MM.1S (cell line): ENCODE data around the gene PRR13.
A peak's percentile ranks its signal among the peaks of the same experiment; 100 is the strongest.

Experiments
- DNase-seq: peaks from one replicate; pipeline ENCODE4 v3.0.0-alpha.2; 2015
- H2AFZ ChIP-seq: fragments of 300-600 bp; sonication (generic); 2 replicates; pipeline ENCODE4 v1.6.0; 2016; ENCODE audit warnings: antibody characterized with exemption, low read length
- H3F3A ChIP-seq: fragments of 300-600 bp; sonication (generic); 2 replicates; pipeline ENCODE4 v1.6.1; 2016; ENCODE audit warnings: mild to moderate bottlenecking, antibody characterized with exemption, low read length, moderate library complexity, mixed read lengths; ENCODE audit not compliant: insufficient read depth
- H3K27ac ChIP-seq: fragments of 300-600 bp; sonication (generic); 2 replicates; pipeline ENCODE4 v1.5.1; 2016; ENCODE audit warnings: mild to moderate bottlenecking, low read length
- H3K27me3 ChIP-seq: fragments of 300-600 bp; sonication (generic); replicated peaks from 2 replicates; pipeline ENCODE4 v1.6.0; 2016; ENCODE audit warnings: low read length; ENCODE audit not compliant: insufficient read depth
- H3K36me3 ChIP-seq: fragments of 300-600 bp; sonication (generic); replicated peaks from 2 replicates; pipeline ENCODE4 v1.6.1; 2016; ENCODE audit warnings: mild to moderate bottlenecking, low read length, mixed read lengths; ENCODE audit not compliant: insufficient read depth
- H3K4me1 ChIP-seq: fragments of 300-600 bp; sonication (generic); 2 replicates; pipeline ENCODE4 v1.6.1; 2016; ENCODE audit warnings: low read length, mixed read lengths
- H3K4me2 ChIP-seq: fragments of 300-600 bp; sonication (generic); 2 replicates; pipeline ENCODE4 v1.6.0; 2016; ENCODE audit warnings: low read depth, low read length
- H3K4me3 ChIP-seq: fragments of 300-600 bp; sonication (generic); 2 replicates; pipeline ENCODE4 v1.5.1; 2016; ENCODE audit warnings: low read length, mixed read lengths
- H3K79me2 ChIP-seq: fragments of 300-600 bp; sonication (generic); 2 replicates; pipeline ENCODE4 v1.6.1; 2016; ENCODE audit warnings: mixed run types, low read length, mixed read lengths
- H3K9ac ChIP-seq: fragments of 300-600 bp; sonication (generic); 2 replicates; pipeline ENCODE4 v1.6.1; 2016; ENCODE audit warnings: low read length, mixed read lengths
- H3K9me2 ChIP-seq: fragments of 300-600 bp; sonication (generic); replicated peaks from 2 replicates; pipeline ENCODE4 v1.6.1; 2016; ENCODE audit warnings: mild to moderate bottlenecking, low read length, mixed read lengths; ENCODE audit not compliant: insufficient read depth
- H3K9me3 ChIP-seq: fragments of 300-600 bp; sonication (generic); replicated peaks from 2 replicates; pipeline ENCODE4 v1.6.1; 2016; ENCODE audit warnings: mild to moderate bottlenecking, low read length, mixed read lengths; ENCODE audit not compliant: insufficient read depth
- H4K20me1 ChIP-seq: fragments of 300-600 bp; sonication (generic); 2 replicates; pipeline ENCODE4 v1.6.1; 2016; ENCODE audit warnings: mild to moderate bottlenecking, low read length, moderate library complexity, mixed read lengths; ENCODE audit not compliant: insufficient read depth
- EZH2 ChIP-seq: fragments of 300-600 bp; sonication (generic); optimal IDR thresholded peaks from 2 replicates; pipeline ENCODE3; 2017; ENCODE audit warnings: low read depth, mild to moderate bottlenecking, antibody characterized with exemption, low read length, mixed read lengths
- EZH2phosphoT487 ChIP-seq: fragments of 300-600 bp; sonication (generic); IDR thresholded peaks from 2 replicates; pipeline ENCODE4 v1.6.1; 2018; ENCODE audit warnings: antibody characterized with exemption, low read length
- TF ChIP-seq, protein P1 (sequence below): fragments of 300-600 bp; sonication (generic); IDR thresholded peaks from 2 replicates; pipeline ENCODE4 v1.5.1; 2016; ENCODE audit warnings: antibody characterized with exemption, low read length, mixed read lengths

PRR13 gene

DNA sequence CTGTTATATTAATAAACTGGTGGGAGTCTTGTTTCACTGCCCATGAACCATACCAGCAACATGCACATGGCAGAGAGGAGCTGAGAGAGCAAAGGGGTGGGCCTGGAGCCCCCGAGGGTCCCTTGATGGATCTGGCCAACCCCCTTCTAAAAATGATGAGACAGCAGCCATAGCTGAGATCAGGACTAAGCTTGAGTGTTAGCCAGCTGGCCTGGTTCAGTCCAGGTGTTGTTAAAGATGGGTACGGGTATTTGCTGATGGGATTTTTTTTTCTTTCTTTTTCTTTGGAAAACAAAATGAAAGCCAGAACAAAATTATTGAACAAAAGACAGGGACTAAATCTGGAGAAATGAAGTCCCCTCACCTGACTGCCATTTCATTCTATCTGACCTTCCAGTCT lies 26.3 kb downstream of the PRR13 start:
- TF ChIP-seq, protein P1, sequence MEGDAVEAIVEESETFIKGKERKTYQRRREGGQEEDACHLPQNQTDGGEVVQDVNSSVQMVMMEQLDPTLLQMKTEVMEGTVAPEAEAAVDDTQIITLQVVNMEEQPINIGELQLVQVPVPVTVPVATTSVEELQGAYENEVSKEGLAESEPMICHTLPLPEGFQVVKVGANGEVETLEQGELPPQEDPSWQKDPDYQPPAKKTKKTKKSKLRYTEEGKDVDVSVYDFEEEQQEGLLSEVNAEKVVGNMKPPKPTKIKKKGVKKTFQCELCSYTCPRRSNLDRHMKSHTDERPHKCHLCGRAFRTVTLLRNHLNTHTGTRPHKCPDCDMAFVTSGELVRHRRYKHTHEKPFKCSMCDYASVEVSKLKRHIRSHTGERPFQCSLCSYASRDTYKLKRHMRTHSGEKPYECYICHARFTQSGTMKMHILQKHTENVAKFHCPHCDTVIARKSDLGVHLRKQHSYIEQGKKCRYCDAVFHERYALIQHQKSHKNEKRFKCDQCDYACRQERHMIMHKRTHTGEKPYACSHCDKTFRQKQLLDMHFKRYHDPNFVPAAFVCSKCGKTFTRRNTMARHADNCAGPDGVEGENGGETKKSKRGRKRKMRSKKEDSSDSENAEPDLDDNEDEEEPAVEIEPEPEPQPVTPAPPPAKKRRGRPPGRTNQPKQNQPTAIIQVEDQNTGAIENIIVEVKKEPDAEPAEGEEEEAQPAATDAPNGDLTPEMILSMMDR, result no peak
- TF ChIP-seq EZH2, result no peak
- no peak for TF ChIP-seq EZH2phosphoT487
- H3K79me2 ChIP-seq, result peaks cover 90% of the 10 kb centered on the region
- peaks cover 93% of the 10 kb centered on the region for H3F3A ChIP-seq
- H3K4me3 ChIP-seq, result no peak overlapping the region
- H3K9me3 ChIP-seq, result no peaks in the 10 kb centered on the region
- peak overlapping the region; percentile 94 for H3K27ac ChIP-seq
- peak overlapping the region; percentile 61 for H3K4me2 ChIP-seq
- H4K20me1 ChIP-seq, result no peaks in the 10 kb centered on the region; the same call in 1 of the 2 replicates
- peak; percentile 69 for DNase-seq
- H3K9me2 ChIP-seq, result no peaks in the 10 kb centered on the region
- H3K4me1 ChIP-seq, result peaks cover 90% of the 10 kb centered on the region
- H2AFZ ChIP-seq, result no peak overlapping the region
- peak overlapping the region; percentile 58; the same call in 1 of the 2 replicates for H3K9ac ChIP-seq
- H3K36me3 ChIP-seq, result peaks cover 9% of the 10 kb centered on the region
- no peaks in the 10 kb centered on the region for H3K27me3 ChIP-seq

DNA sequence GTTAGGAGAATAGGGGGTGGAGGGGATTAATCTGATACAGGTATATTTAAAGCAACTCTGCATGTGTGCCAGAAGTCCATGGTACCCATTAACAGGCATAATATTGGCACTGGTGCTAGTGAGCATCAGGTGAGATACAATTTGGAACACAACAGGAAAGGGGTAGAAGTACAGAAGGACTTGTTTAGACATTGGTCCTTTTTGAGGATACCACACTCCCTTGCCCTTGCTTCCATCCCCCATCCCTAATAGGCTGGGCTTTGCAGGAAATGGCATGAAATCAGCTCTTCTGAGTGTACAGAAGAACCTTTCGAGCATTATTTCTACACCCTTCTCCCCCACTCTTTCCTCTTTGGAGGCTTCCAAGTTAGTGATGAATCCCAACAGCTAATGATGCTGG lies 26.7 kb downstream of the PRR13 start:
- Histone ChIP-seq H3K4me2 (peak overlapping the region; percentile 61), H3K9ac (peak overlapping the region; percentile 58; the same call in 1 of the 2 replicates), H3K9me2 (no peaks in the 10 kb centered on the region), H3K79me2 (peaks cover 90% of the 10 kb centered on the region), H3K27ac (peak overlapping the region; percentile 94), H3F3A (peaks cover 92% of the 10 kb centered on the region), H3K27me3 (no peaks in the 10 kb centered on the region), H3K9me3 (no peaks in the 10 kb centered on the region), H3K4me1 (peaks cover 88% of the 10 kb centered on the region), H3K36me3 (peaks cover 9% of the 10 kb centered on the region), H2AFZ (no peak overlapping the region), H4K20me1 (no peaks in the 10 kb centered on the region), H3K4me3 (no peak overlapping the region)
- peak; percentile 18 for DNase-seq
- TF ChIP-seq EZH2, result no peak
- no peak for TF ChIP-seq EZH2phosphoT487
- TF ChIP-seq, protein P1, result no peak

DNA sequence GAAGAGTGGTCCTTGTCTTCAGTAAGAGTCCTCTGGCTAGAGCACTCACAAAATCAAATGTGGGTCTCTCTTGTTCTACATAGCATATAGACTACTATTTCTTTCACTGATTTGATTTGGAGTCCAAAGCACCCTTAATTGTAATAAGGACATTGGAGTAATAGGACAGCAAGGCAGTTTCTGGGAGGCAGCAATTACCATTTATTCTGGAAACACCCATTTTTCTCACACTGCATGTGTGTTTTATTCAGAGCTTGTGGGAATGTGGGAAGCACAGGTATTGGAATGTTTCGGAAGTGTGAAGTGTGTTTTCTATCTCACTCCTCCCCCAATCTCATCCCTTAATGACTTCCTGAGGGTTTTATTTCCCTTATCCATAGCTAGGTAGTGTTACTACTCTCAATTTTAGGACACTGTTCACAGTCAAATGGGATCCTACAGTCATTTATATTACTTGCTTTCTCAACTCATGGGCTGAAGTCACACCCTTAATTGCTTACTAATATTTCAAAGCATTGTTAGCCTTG lies 30.6 kb downstream of the PRR13 start:
- peak overlapping the region; percentile 76 for H3K9ac ChIP-seq
- H3K4me2 ChIP-seq, result peak overlapping the region; percentile 85
- peaks cover 90% of the 10 kb centered on the region for H3K79me2 ChIP-seq
- no peaks in the 10 kb centered on the region for H3K27me3 ChIP-seq
- H3K4me3 ChIP-seq, result peak overlapping the region; percentile 21; the same call in 1 of the 2 replicates
- no peaks in the 10 kb centered on the region for H3K9me2 ChIP-seq
- H4K20me1 ChIP-seq, result no peaks in the 10 kb centered on the region
- peaks cover 92% of the 10 kb centered on the region for H3F3A ChIP-seq
- TF ChIP-seq, protein P1, result no peak
- no peak for TF ChIP-seq EZH2phosphoT487
- no peak for TF ChIP-seq EZH2
- H3K4me1 ChIP-seq, result peaks cover 88% of the 10 kb centered on the region
- peak overlapping the region; percentile 97 for H3K27ac ChIP-seq
- H2AFZ ChIP-seq, result no peak overlapping the region
- H3K36me3 ChIP-seq, result peaks cover 9% of the 10 kb centered on the region; the same call in 1 of the 2 replicates
- no peaks in the 10 kb centered on the region for H3K9me3 ChIP-seq
- peak; percentile 8 for DNase-seq
